ENCODE measurements around the gene KCND2. TPM values are rescaled to one million over a fixed set of nuclear protein-coding genes. Genes with fewer than 3 reads are reported as not detected.

KCND2 gene
- total RNA-seq, 1 experiment from 2014 or later: 0.33 TPM

GRCh38 chr7:120703585-120704240 lies 430.7 kb downstream of the KCND2 start:
- POLR2A ChIA-PET (ENCODE audit: unreplicated experiment): no interaction called here
- H3K27ac ChIP-seq (ENCODE audit: low read length): no peak overlapping the region
- H3K27me3 ChIP-seq (ENCODE audit: low read length): no peaks in the 10 kb centered on the region
- BruUV-seq (replicated peaks): no TSS peak
- CTCF ChIA-PET: no interaction called here
- no peak overlapping the region for H2AFZ ChIP-seq (ENCODE audit: low read length)
- no peaks in the 10 kb centered on the region for H3K9me3 ChIP-seq (ENCODE audit: low read length)
- ATAC-seq (no peak), DNase-seq (no peak)
- H4K20me1 ChIP-seq (ENCODE audit: low read length): no peaks in the 10 kb centered on the region
- no peaks in the 10 kb centered on the region for H3K36me3 ChIP-seq (ENCODE audit: low read depth, low read length)
- H3K9ac ChIP-seq (ENCODE audit: low read length): no peak overlapping the region
- TF ChIP-seq EZH2 (IDR thresholded peaks at IDR 0.05; ENCODE audit: low read length, unreplicated experiment) (no peak), CTCF (conservative IDR thresholded peaks at IDR 0.05; ENCODE audit: low read depth, low read length) (no peak), EZH2phosphoT487 (IDR thresholded peaks at IDR 0.05; ENCODE audit: borderline replicate concordance, low read length) (no peak)
- H3K4me3 ChIP-seq (ENCODE audit: low read length): no peak overlapping the region
- intact Hi-C loops (cut with micrococcal nuclease): no loop called here
- H3K9me2 ChIP-seq (replicated peaks; ENCODE audit: low read length): no peaks in the 10 kb centered on the region
- no peaks in the 10 kb centered on the region for H3F3A ChIP-seq (ENCODE audit: low read length, unreplicated experiment)
- no peak overlapping the region for H3K4me2 ChIP-seq (ENCODE audit: low read length)
- no peaks in the 10 kb centered on the region for H3K4me1 ChIP-seq (ENCODE audit: insufficient read depth, low read length)
- H3K79me2 ChIP-seq (ENCODE audit: low read length): no peaks in the 10 kb centered on the region

- H3K9me2 ChIP-seq (replicated peaks; ENCODE audit: low read length): no peaks in the 10 kb centered on the region
- H3K9me3 ChIP-seq (ENCODE audit: low read length): no peaks in the 10 kb centered on the region
- intact Hi-C loops (cut with micrococcal nuclease): no loop called here
- no peaks in the 10 kb centered on the region for H4K20me1 ChIP-seq (ENCODE audit: low read length)
- ATAC-seq: no peak
- TF ChIP-seq CTCF (conservative IDR thresholded peaks at IDR 0.05; ENCODE audit: low read depth, low read length): no peak
- no peak for TF ChIP-seq EZH2 (IDR thresholded peaks at IDR 0.05; ENCODE audit: low read length, unreplicated experiment)
- no peak for TF ChIP-seq EZH2phosphoT487 (IDR thresholded peaks at IDR 0.05; ENCODE audit: borderline replicate concordance, low read length)
- H3K9ac ChIP-seq (ENCODE audit: low read length): no peak overlapping the region
- BruUV-seq (replicated peaks): no TSS peak
- CTCF ChIA-PET: interaction anchor here (0.6 kb wide), 1 partner anchor 126 kb away, joined by 5 read pairs; no protein-coding TSS in a partner anchor
- POLR2A ChIA-PET (ENCODE audit: unreplicated experiment): interaction anchor here (0.6 kb wide), 1 partner anchor 574 kb away, joined by 3 read pairs; no protein-coding TSS in a partner anchor
- no peak overlapping the region for H2AFZ ChIP-seq (ENCODE audit: low read length)
- no peaks in the 10 kb centered on the region for H3K79me2 ChIP-seq (ENCODE audit: low read length)
- H3K36me3 ChIP-seq (ENCODE audit: low read depth, low read length): no peaks in the 10 kb centered on the region
- no peaks in the 10 kb centered on the region for H3F3A ChIP-seq (ENCODE audit: low read length, unreplicated experiment)
- H3K27ac ChIP-seq (ENCODE audit: low read length): peak overlapping the region; percentile 44
- no peak overlapping the region for H3K4me2 ChIP-seq (ENCODE audit: low read length)
- H3K27me3 ChIP-seq (ENCODE audit: low read length): no peaks in the 10 kb centered on the region
- no peak overlapping the region for H3K4me3 ChIP-seq (ENCODE audit: low read length)
- DNase-seq: no peak
- peaks cover 9% of the 10 kb centered on the region for H3K4me1 ChIP-seq (ENCODE audit: insufficient read depth, low read length)
Observed at GRCh38 chr7:120709252-120709971, 436.4 kb downstream of the KCND2 start.

GRCh38 chr7:120709972-120710320 lies 437.0 kb downstream of the KCND2 start:
- CTCF ChIA-PET: interaction anchor here (0.6 kb wide), 1 partner anchor 126 kb away, joined by 5 read pairs; no protein-coding TSS in a partner anchor
- intact Hi-C loops (cut with micrococcal nuclease): loop anchor here (10.0 kb wide), 1 partner anchor 305 kb away; no protein-coding TSS in a partner anchor
- Histone ChIP-seq H3K79me2 (ENCODE audit: low read length) (no peaks in the 10 kb centered on the region), H3K27ac (ENCODE audit: low read length) (peak overlapping the region; percentile 44), H2AFZ (ENCODE audit: low read length) (no peak overlapping the region), H3K4me3 (ENCODE audit: low read length) (no peak overlapping the region), H3K9ac (ENCODE audit: low read length) (no peak overlapping the region), H3K36me3 (ENCODE audit: low read depth, low read length) (no peaks in the 10 kb centered on the region), H3K9me3 (ENCODE audit: low read length) (no peaks in the 10 kb centered on the region), H3K4me2 (ENCODE audit: low read length) (no peak overlapping the region), H3K4me1 (ENCODE audit: insufficient read depth, low read length) (peaks cover 9% of the 10 kb centered on the region), H3K27me3 (ENCODE audit: low read length) (no peaks in the 10 kb centered on the region), H3K9me2 (replicated peaks; ENCODE audit: low read length) (no peaks in the 10 kb centered on the region), H4K20me1 (ENCODE audit: low read length) (no peaks in the 10 kb centered on the region), H3F3A (ENCODE audit: low read length, unreplicated experiment) (no peaks in the 10 kb centered on the region)
- BruUV-seq (replicated peaks): no TSS peak
- ATAC-seq: peak; percentile 98
- TF ChIP-seq CTCF (conservative IDR thresholded peaks at IDR 0.05; ENCODE audit: low read depth, low read length) (no peak), EZH2phosphoT487 (IDR thresholded peaks at IDR 0.05; ENCODE audit: borderline replicate concordance, low read length) (no peak), EZH2 (IDR thresholded peaks at IDR 0.05; ENCODE audit: low read length, unreplicated experiment) (no peak)
- DNase-seq: peak; percentile 58
- POLR2A ChIA-PET (ENCODE audit: unreplicated experiment): interaction anchor here (0.6 kb wide), 1 partner anchor 574 kb away, joined by 3 read pairs; no protein-coding TSS in a partner anchor

Data from PC-3 (cell line).